GM04503 (cell line): ENCODE results near the gene LRGUK.
"Not testable (repeated sequence)": the region's sequence is repeated elsewhere in the genome, so short reads cannot be mapped to it uniquely, and the experiment has no call there.

ENCODE experiments used
- DNase-seq: peaks from one replicate; pipeline ENCODE4 v3.0.0-alpha.2; 2012; ENCODE audit warnings: low read depth

The LRGUK gene

GRCh38 chr7:134187893-134188292 is 60.8 kb downstream of the LRGUK start:
- DNase-seq, result no peak

- DNase-seq, result no peak
These were observed 61.2 kb downstream of the LRGUK start for GRCh38 chr7:134188311-134188710.

GRCh38 chr7:134189559-134189958 is 62.4 kb downstream of the LRGUK start:
- no peak for DNase-seq

GRCh38 chr7:134191876-134192275 is 64.7 kb downstream of the LRGUK start:
- DNase-seq, result no peak

GRCh38 chr7:134193240-134193639 is 66.1 kb downstream of the LRGUK start:
- no peak for DNase-seq

GRCh38 chr7:134195252-134195651 is 68.1 kb downstream of the LRGUK start:
- no peak for DNase-seq

GRCh38 chr7:134196439-134196838 is 69.3 kb downstream of the LRGUK start:
- no peak for DNase-seq

GRCh38 chr7:134197345-134197744 is 70.2 kb downstream of the LRGUK start:
- DNase-seq, result no peak

- no peak for DNase-seq
These were observed 73.8 kb downstream of the LRGUK start for GRCh38 chr7:134200970-134201369.

GRCh38 chr7:134201569-134202261 is 74.6 kb downstream of the LRGUK start:
- DNase-seq, result no peak

GRCh38 chr7:134203186-134203889 is 76.2 kb downstream of the LRGUK start:
- no peak for DNase-seq

- no peak for DNase-seq
These were observed 82.3 kb downstream of the LRGUK start for GRCh38 chr7:134209322-134210015.

- DNase-seq, result no peak
These were observed 83.1 kb downstream of the LRGUK start for GRCh38 chr7:134210227-134210626.

- DNase-seq, result no peak
These were observed 84.0 kb downstream of the LRGUK start for GRCh38 chr7:134210976-134211663.

- no peak for DNase-seq
These were observed 84.7 kb downstream of the LRGUK start for GRCh38 chr7:134211817-134212216.

GRCh38 chr7:134212576-134213546 is 85.7 kb downstream of the LRGUK start:
- DNase-seq, result no peak

GRCh38 chr7:134220236-134220635 is 93.1 kb downstream of the LRGUK start:
- DNase-seq, result no peak

GRCh38 chr7:134231296-134231695 is 104.2 kb downstream of the LRGUK start:
- not testable (repeated sequence) for DNase-seq

- no peak for DNase-seq
These were observed 107.1 kb downstream of the LRGUK start for GRCh38 chr7:134234216-134234615.

GRCh38 chr7:134245253-134245652 is 118.1 kb downstream of the LRGUK start:
- no peak for DNase-seq

- no peak for DNase-seq
These were observed 119.2 kb downstream of the LRGUK start for GRCh38 chr7:134246347-134246746.
